GM21526 (cell line): Measurements from ENCODE around the gene PPP3CA.
"Not testable (repeated sequence)": the region's sequence is repeated elsewhere in the genome, so short reads cannot be mapped to it uniquely, and the experiment has no call there.

Experiments used
- ATAC-seq: cut with Tn5 transposase; IDR thresholded peaks from one replicate; pipeline ENCODE4 v1.9.1; 2021; ENCODE audit warnings: moderate library complexity; ENCODE audit not compliant: unreplicated experiment, low FRiP score

Gene PPP3CA

DNA sequence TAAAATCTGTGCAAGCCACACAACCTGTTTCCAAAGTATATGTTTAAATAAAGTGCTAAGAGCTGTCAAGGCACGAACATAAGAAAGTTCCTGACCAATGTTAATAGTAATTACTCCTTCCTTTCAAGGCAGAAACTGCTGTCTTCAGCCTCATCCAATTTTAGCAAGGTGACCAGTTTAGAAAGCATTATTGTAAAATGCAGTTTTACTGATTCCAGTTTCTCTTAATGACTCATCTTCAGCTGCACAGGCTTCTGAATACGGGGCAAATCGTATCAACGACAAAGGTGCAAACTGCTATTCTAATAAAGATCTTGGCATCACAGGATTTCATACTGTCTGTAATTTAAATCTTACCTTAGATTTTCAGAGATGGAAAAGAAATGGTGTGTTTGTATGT, 87.5 kb downstream of the PPP3CA start:
- peak; percentile 92 for ATAC-seq

GRCh38 chr4:101258883-101259282, 88.4 kb downstream of the PPP3CA start:
- ATAC-seq, result no peak

- ATAC-seq, result no peak
These were observed 91.1 kb downstream of the PPP3CA start for GRCh38 chr4:101256222-101256621.

DNA sequence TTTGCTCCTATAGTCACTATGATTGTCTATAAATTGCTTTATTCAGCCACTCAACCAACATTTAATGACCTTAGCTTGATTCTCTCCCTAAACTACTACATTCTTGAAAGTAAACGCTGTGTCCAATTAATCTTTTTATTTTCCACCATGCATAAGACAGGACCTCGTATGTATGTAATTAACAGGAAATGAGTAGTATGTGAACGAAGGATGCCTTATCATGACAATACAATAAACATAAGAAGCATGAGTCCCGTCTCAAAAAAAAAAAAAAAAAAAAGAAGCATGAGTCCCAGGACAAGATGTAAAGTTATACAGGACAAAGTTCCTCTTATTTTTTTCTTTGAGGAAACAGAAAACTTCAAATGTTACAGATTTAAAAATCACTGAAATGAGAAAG, 92.5 kb downstream of the PPP3CA start:
- no peak for ATAC-seq

- ATAC-seq, result no peak
These were observed 94.2 kb downstream of the PPP3CA start for GRCh38 chr4:101253121-101253520.

GRCh38 chr4:101252721-101253120, 94.6 kb downstream of the PPP3CA start:
- no peak for ATAC-seq

- ATAC-seq, result no peak
These were observed 96.1 kb downstream of the PPP3CA start for GRCh38 chr4:101251261-101251660.

DNA sequence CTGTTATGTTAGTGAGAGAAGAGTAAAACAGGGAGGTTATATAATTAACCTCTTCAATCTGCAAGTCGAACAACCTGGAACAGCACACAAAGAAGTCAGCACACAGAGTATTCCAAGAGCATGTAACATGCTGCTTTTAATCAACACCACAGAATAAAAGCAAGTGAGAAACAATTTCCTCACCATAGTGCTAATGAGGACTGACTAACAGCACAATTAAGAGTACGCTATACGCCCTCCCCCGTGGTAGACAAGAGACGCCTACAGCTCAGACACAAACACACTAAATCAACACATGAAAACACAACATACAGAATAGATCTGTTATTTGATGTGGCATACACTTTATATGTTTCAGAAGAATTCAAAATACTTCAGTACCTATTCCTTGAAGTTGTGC, 103.0 kb downstream of the PPP3CA start:
- ATAC-seq, result no peak

DNA sequence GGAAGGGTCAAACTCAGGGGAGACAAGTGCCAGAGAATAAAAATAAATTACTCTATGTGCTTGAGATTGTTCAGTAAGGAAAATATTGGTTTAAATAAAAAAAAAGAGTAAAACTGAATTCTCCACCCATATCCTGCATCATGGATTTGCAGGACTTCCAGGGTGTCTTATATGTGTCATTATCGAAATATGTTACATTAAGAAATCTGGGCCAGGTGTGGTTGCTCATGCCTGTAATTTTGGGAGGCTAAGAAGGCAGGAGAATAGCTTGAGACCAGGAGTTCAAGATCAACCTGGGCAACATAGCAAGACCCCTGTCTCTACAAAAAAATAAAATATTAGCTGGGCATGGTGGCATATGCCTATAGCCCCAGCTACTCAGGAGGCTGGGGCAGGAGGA, 104.9 kb downstream of the PPP3CA start:
- ATAC-seq, result no peak

GRCh38 chr4:101240099-101240498, 107.2 kb downstream of the PPP3CA start:
- ATAC-seq, result no peak

- no peak for ATAC-seq
These were observed 107.7 kb downstream of the PPP3CA start for GRCh38 chr4:101239665-101240064.

DNA sequence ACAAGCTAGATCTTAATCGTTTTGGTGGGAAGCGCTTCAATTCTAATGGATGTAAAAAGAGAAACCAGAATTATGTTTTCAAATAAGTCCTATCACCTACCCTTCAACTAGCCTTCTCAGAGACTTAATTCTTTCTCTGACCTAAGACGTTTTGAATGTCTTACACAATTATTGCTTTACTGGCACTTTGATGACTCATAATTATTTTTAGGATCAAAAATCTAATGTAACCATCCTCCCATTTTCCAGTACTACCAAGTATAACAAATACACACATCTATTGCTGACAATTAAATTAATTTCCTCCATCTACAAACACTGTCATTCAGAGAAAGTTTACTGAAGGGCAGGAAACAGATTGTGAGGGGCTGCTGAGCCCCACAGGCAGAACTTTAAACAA, 108.6 kb downstream of the PPP3CA start:
- no peak for ATAC-seq

GRCh38 chr4:101237773-101238172, 109.6 kb downstream of the PPP3CA start:
- no peak for ATAC-seq

- no peak for ATAC-seq
These were observed 111.2 kb downstream of the PPP3CA start for GRCh38 chr4:101236097-101236496.

- ATAC-seq, result not testable (repeated sequence)
These were observed 113.2 kb downstream of the PPP3CA start for GRCh38 chr4:101234141-101234540.

GRCh38 chr4:101232074-101232776, 115.1 kb downstream of the PPP3CA start:
- ATAC-seq, result no peak

DNA sequence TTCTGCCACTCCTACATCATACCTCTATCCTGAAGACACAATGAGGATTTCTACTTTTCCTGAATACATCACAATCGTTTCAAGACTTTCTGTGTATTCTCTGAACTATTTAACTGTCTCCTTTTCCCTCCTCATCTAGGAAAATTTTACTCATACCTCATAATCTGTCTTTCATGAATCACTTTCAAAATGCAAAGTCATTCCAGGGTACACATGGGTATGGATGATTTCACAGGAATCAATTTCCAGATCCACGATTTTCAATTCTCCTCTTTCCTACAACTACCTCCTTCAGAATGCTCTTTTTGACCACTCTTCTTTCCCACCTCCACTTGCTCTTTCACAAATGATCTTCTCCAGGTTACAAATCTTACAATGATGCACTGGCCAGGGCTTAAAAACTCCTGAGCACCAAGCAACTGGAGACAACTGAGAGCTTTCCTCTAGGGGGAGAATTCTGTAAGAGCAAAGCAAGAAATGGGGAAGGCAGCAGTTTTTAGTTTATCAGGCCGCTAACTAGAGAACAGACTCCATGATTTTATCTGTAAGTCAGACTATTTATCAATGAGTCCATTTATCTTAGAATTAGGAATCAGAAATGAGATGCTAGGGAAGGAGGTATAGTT, 116.4 kb downstream of the PPP3CA start:
- ATAC-seq, result no peak

GRCh38 chr4:101229116-101229515, 118.2 kb downstream of the PPP3CA start:
- ATAC-seq, result no peak

GRCh38 chr4:101227715-101228114, 119.6 kb downstream of the PPP3CA start:
- ATAC-seq, result no peak

DNA sequence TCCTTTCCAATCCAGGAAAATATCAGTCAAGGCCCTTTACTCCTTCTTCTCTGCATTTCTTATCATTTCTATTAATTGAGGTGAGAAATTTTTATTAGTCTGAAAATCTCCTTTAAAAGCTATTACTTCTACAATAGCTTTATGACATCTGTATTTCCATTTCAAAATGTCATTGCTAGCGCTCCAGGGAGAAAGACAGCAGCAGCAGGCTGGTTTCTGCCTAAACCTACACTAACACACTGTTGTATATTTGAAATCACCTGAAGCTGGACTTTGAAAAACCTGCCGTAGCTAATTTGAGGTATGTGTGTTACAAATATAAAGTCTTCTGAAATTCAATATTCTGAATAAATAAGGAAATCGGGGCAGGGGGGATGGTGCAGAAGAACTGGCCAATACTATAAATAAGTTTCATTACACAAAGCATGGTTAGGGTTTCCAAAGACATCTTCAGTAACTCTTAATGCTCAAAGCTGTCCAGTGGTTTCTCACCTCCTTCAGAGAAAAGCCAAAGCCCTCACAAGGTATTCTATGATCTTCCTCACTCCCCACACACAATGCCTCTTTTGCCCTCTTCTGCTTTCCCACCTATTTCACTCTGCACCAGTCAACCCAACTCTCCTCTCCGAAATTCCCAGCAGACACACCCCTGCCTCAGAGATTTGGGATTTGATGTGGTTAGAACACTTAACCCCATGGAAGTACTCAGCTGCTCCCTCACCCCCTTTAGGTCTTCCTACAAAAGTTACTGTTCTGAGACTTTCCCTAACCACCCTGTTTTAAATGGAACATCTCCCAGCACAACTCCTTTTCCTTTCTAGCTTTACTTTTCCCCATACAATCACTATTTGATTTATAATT, 122.7 kb downstream of the PPP3CA start:
- no peak for ATAC-seq

DNA sequence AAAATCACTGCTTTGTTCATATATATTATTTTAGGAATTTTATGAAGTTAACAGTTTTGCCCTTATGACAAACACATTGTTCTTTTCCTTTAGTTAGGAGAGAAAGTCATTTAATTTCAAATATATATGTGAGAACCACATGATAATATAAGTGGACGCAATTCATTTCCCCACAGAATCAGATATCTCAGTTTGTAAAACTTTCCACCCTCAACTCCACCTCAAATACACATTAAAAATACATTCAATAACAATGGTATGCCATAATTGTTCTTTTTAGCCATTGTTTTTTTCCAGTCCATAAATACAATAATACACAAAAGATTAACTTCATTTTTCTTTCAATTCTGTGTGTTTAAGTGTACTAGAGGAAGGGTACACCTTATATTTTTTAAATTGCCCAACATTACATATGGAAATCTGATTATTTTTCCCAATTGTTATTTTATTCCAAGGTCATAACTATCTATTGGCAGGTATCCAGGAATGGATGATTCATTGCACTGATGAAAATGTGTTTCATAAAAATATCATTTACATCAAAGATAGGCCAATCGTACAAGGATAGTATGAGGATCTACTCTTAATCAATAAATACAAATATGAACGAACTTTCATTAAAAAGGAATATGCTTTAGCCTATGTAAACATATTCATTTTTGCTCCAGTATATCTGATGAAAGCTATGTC, 125.0 kb downstream of the PPP3CA start:
- no peak for ATAC-seq
